ENCODE data around the gene ZDHHC6. TPM values are rescaled to one million over a fixed set of nuclear protein-coding genes. Genes with fewer than 3 reads are reported as not detected.

ZDHHC6 gene
- polyA plus RNA-seq, 1 donor from 2014 or later: 50.5 TPM

GRCh38 chr10:112448888-112449287 is 2.2 kb upstream of the ZDHHC6 start:
- Histone ChIP-seq H3K36me3 (ENCODE audit: insufficient read depth, low read length) (no peaks in the 10 kb centered on the region), H3K27me3 (ENCODE audit: insufficient read depth, low read depth, low read length) (no peaks in the 10 kb centered on the region), H3K79me2 (replicated peaks; ENCODE audit: insufficient read depth, low read length) (peaks cover 40% of the 10 kb centered on the region), H3K27ac (ENCODE audit: low read length) (no peak overlapping the region), H3F3A (ENCODE audit: insufficient read depth, low read length, poor library complexity, severe bottlenecking) (no peaks in the 10 kb centered on the region), H2AFZ (ENCODE audit: low read depth, low read length) (no peak overlapping the region), H3K9ac (ENCODE audit: low read length) (no peak overlapping the region), H3K4me2 (ENCODE audit: low read length) (no peak overlapping the region), H3K4me3 (ENCODE audit: low read length) (no peak overlapping the region), H3K9me3 (ENCODE audit: low read length) (no peaks in the 10 kb centered on the region), H3K9me2 (ENCODE audit: insufficient read depth, low read length) (no peaks in the 10 kb centered on the region), H4K20me1 (ENCODE audit: insufficient read depth) (no peaks in the 10 kb centered on the region)
- TF ChIP-seq EZH2 (IDR thresholded peaks at IDR 0.05; ENCODE audit: borderline replicate concordance, insufficient read depth, low read length, poor library complexity, severe bottlenecking) (no peak), SMC3 (conservative IDR thresholded peaks at IDR 0.05; ENCODE audit: poor library complexity) (no peak), EP300 (conservative IDR thresholded peaks at IDR 0.05; ENCODE audit: poor library complexity, severe bottlenecking) (no peak), MXI1 (conservative IDR thresholded peaks at IDR 0.05; ENCODE audit: poor library complexity, severe bottlenecking) (no peak), POLR2AphosphoS5 (IDR thresholded peaks at IDR 0.05) (no peak)

- no peaks in the 10 kb centered on the region for H3K36me3 ChIP-seq (ENCODE audit: insufficient read depth, low read length)
- H3K27ac ChIP-seq (ENCODE audit: low read length): peak overlapping the region; percentile 90
- peak overlapping the region; percentile 63 for H3K4me2 ChIP-seq (ENCODE audit: low read length)
- peak overlapping the region; percentile 82 for H3K9ac ChIP-seq (ENCODE audit: low read length)
- H3K79me2 ChIP-seq (replicated peaks; ENCODE audit: insufficient read depth, low read length): peaks cover 40% of the 10 kb centered on the region
- H3K9me3 ChIP-seq (ENCODE audit: low read length): no peaks in the 10 kb centered on the region
- H2AFZ ChIP-seq (ENCODE audit: low read depth, low read length): peak overlapping the region; percentile 91
- H3K9me2 ChIP-seq (ENCODE audit: insufficient read depth, low read length): no peaks in the 10 kb centered on the region
- H3K4me3 ChIP-seq (ENCODE audit: low read length): peak overlapping the region; percentile 87
- no peaks in the 10 kb centered on the region for H3K27me3 ChIP-seq (ENCODE audit: insufficient read depth, low read depth, low read length)
- TF ChIP-seq TAF1 (IDR thresholded peaks at IDR 0.05; ENCODE audit: low read depth) (no peak), REST (IDR thresholded peaks at IDR 0.05; ENCODE audit: borderline replicate concordance) (no peak), RAD21 (conservative IDR thresholded peaks at IDR 0.05) (no peak), SMC3 (conservative IDR thresholded peaks at IDR 0.05; ENCODE audit: poor library complexity) (no peak), MXI1 (conservative IDR thresholded peaks at IDR 0.05; ENCODE audit: poor library complexity, severe bottlenecking) (no peak), EZH2 (IDR thresholded peaks at IDR 0.05; ENCODE audit: borderline replicate concordance, insufficient read depth, low read length, poor library complexity, severe bottlenecking) (no peak), POLR2AphosphoS5 (IDR thresholded peaks at IDR 0.05) (no peak), EP300 (conservative IDR thresholded peaks at IDR 0.05; ENCODE audit: poor library complexity, severe bottlenecking) (no peak), CTCF (IDR thresholded peaks at IDR 0.05; ENCODE audit: poor library complexity, severe bottlenecking) (no peak)
- no peaks in the 10 kb centered on the region for H4K20me1 ChIP-seq (ENCODE audit: insufficient read depth)
- H3F3A ChIP-seq (ENCODE audit: insufficient read depth, low read length, poor library complexity, severe bottlenecking): no peaks in the 10 kb centered on the region
These were observed 860 bp upstream of the ZDHHC6 start for GRCh38 chr10:112447620-112447928.
